Measurements from ENCODE around the gene MTMR12. TPM values are rescaled to one million over a fixed set of nuclear protein-coding genes. Genes with fewer than 3 reads are reported as not detected.

The MTMR12 gene
- total RNA-seq, 1 experiment from 2014 or later, result 42.7 TPM

DNA sequence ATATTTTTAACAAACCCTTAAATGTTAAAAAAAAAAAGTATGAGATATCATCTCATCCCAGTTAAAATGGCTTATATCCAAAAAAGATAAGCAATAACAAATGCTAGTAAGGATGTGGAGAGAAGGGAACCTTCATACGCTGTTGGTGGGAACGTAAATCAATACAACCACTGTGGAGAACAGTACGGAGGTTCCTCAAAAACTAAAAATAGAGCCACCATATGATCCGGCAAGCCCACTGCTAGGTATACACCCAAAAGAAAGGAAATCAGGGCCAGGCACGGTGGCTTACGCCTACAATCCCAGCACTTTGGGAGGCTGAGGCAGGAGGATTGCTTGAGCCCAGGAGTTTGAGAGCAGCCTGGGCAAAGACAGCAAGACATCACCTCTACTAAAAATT is 3.0 kb downstream of the MTMR12 start:
- Mint-ChIP-seq H3K27ac (no peak overlapping the region), H3K27me3 (ENCODE audit: low read depth) (no peaks in the 10 kb centered on the region)
- CTCF ChIA-PET, result no interaction called here

More for the DNA sequence above, 3.0 kb downstream of the MTMR12 start:
- POLR2A ChIA-PET, result no interaction called here
- peaks cover 29% of the 10 kb centered on the region for H3K4me1 Mint-ChIP-seq
- ATAC-seq (no peak), DNase-seq (ENCODE audit: low spot score) (no peak)
- no peak overlapping the region for H3K4me3 Mint-ChIP-seq
- peaks cover 5% of the 10 kb centered on the region; the same call in 1 of the 2 replicates for H3K36me3 Mint-ChIP-seq
- TF ChIP-seq, protein P1, sequence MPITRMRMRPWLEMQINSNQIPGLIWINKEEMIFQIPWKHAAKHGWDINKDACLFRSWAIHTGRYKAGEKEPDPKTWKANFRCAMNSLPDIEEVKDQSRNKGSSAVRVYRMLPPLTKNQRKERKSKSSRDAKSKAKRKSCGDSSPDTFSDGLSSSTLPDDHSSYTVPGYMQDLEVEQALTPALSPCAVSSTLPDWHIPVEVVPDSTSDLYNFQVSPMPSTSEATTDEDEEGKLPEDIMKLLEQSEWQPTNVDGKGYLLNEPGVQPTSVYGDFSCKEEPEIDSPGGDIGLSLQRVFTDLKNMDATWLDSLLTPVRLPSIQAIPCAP (CRISPR knock-in tag; IDR thresholded peaks at IDR 0.05), result no peak
- TF ChIP-seq ZNF671 (CRISPR knock-in tag; IDR thresholded peaks at IDR 0.05), result no peak
- TF ChIP-seq ETV6 (CRISPR knock-in tag; IDR thresholded peaks at IDR 0.05), result no peak
- no peak for TF ChIP-seq RELA (CRISPR knock-in tag; IDR thresholded peaks at IDR 0.05; ENCODE audit: borderline replicate concordance)
- no peak for TF ChIP-seq GABPB1 (CRISPR knock-in tag; IDR thresholded peaks at IDR 0.05)
- TF ChIP-seq SP1 (CRISPR knock-in tag; conservative IDR thresholded peaks at IDR 0.05), result no peak
- TF ChIP-seq, protein P2, sequence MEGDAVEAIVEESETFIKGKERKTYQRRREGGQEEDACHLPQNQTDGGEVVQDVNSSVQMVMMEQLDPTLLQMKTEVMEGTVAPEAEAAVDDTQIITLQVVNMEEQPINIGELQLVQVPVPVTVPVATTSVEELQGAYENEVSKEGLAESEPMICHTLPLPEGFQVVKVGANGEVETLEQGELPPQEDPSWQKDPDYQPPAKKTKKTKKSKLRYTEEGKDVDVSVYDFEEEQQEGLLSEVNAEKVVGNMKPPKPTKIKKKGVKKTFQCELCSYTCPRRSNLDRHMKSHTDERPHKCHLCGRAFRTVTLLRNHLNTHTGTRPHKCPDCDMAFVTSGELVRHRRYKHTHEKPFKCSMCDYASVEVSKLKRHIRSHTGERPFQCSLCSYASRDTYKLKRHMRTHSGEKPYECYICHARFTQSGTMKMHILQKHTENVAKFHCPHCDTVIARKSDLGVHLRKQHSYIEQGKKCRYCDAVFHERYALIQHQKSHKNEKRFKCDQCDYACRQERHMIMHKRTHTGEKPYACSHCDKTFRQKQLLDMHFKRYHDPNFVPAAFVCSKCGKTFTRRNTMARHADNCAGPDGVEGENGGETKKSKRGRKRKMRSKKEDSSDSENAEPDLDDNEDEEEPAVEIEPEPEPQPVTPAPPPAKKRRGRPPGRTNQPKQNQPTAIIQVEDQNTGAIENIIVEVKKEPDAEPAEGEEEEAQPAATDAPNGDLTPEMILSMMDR (IDR thresholded peaks at IDR 0.05), result no peak
- TF ChIP-seq, protein P3, sequence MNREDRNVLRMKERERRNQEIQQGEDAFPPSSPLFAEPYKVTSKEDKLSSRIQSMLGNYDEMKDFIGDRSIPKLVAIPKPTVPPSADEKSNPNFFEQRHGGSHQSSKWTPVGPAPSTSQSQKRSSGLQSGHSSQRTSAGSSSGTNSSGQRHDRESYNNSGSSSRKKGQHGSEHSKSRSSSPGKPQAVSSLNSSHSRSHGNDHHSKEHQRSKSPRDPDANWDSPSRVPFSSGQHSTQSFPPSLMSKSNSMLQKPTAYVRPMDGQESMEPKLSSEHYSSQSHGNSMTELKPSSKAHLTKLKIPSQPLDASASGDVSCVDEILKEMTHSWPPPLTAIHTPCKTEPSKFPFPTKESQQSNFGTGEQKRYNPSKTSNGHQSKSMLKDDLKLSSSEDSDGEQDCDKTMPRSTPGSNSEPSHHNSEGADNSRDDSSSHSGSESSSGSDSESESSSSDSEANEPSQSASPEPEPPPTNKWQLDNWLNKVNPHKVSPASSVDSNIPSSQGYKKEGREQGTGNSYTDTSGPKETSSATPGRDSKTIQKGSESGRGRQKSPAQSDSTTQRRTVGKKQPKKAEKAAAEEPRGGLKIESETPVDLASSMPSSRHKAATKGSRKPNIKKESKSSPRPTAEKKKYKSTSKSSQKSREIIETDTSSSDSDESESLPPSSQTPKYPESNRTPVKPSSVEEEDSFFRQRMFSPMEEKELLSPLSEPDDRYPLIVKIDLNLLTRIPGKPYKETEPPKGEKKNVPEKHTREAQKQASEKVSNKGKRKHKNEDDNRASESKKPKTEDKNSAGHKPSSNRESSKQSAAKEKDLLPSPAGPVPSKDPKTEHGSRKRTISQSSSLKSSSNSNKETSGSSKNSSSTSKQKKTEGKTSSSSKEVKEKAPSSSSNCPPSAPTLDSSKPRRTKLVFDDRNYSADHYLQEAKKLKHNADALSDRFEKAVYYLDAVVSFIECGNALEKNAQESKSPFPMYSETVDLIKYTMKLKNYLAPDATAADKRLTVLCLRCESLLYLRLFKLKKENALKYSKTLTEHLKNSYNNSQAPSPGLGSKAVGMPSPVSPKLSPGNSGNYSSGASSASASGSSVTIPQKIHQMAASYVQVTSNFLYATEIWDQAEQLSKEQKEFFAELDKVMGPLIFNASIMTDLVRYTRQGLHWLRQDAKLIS (CRISPR knock-in tag; IDR thresholded peaks at IDR 0.05; ENCODE audit: borderline replicate concordance), result no peak
- TF ChIP-seq GTF2I (CRISPR knock-in tag; conservative IDR thresholded peaks at IDR 0.05), result no peak
- no peak for TF ChIP-seq SMAD4 (CRISPR knock-in tag; IDR thresholded peaks at IDR 0.05)
- TF ChIP-seq MYBL2 (CRISPR knock-in tag; IDR thresholded peaks at IDR 0.05), result no peak
- TF ChIP-seq JAZF1 (CRISPR knock-in tag; IDR thresholded peaks at IDR 0.05), result no peak
- TF ChIP-seq IRF2 (CRISPR knock-in tag; IDR thresholded peaks at IDR 0.05; ENCODE audit: borderline replicate concordance, low read depth), result no peak
- TF ChIP-seq, protein P4, sequence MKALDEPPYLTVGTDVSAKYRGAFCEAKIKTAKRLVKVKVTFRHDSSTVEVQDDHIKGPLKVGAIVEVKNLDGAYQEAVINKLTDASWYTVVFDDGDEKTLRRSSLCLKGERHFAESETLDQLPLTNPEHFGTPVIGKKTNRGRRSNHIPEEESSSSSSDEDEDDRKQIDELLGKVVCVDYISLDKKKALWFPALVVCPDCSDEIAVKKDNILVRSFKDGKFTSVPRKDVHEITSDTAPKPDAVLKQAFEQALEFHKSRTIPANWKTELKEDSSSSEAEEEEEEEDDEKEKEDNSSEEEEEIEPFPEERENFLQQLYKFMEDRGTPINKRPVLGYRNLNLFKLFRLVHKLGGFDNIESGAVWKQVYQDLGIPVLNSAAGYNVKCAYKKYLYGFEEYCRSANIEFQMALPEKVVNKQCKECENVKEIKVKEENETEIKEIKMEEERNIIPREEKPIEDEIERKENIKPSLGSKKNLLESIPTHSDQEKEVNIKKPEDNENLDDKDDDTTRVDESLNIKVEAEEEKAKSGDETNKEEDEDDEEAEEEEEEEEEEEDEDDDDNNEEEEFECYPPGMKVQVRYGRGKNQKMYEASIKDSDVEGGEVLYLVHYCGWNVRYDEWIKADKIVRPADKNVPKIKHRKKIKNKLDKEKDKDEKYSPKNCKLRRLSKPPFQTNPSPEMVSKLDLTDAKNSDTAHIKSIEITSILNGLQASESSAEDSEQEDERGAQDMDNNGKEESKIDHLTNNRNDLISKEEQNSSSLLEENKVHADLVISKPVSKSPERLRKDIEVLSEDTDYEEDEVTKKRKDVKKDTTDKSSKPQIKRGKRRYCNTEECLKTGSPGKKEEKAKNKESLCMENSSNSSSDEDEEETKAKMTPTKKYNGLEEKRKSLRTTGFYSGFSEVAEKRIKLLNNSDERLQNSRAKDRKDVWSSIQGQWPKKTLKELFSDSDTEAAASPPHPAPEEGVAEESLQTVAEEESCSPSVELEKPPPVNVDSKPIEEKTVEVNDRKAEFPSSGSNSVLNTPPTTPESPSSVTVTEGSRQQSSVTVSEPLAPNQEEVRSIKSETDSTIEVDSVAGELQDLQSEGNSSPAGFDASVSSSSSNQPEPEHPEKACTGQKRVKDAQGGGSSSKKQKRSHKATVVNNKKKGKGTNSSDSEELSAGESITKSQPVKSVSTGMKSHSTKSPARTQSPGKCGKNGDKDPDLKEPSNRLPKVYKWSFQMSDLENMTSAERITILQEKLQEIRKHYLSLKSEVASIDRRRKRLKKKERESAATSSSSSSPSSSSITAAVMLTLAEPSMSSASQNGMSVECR (CRISPR knock-in tag; IDR thresholded peaks at IDR 0.05; ENCODE audit: borderline replicate concordance), result no peak
- TF ChIP-seq EMX1 (CRISPR knock-in tag; IDR thresholded peaks at IDR 0.05), result no peak
- TF ChIP-seq, protein P5, sequence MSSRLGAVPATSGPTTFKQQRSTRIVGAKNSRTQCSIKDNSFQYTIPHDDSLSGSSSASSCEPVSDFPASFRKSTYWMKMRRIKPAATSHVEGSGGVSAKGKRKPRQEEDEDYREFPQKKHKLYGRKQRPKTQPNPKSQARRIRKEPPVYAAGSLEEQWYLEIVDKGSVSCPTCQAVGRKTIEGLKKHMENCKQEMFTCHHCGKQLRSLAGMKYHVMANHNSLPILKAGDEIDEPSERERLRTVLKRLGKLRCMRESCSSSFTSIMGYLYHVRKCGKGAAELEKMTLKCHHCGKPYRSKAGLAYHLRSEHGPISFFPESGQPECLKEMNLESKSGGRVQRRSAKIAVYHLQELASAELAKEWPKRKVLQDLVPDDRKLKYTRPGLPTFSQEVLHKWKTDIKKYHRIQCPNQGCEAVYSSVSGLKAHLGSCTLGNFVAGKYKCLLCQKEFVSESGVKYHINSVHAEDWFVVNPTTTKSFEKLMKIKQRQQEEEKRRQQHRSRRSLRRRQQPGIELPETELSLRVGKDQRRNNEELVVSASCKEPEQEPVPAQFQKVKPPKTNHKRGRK (CRISPR knock-in tag; IDR thresholded peaks at IDR 0.05; ENCODE audit: borderline replicate concordance), result no peak
- TF ChIP-seq ELF4 (CRISPR knock-in tag; IDR thresholded peaks at IDR 0.05; ENCODE audit: low read depth), result no peak
- no peaks in the 10 kb centered on the region for H3K9me3 Mint-ChIP-seq

Data from WTC11 (cell line).